DOHH2 (cell line): ENCODE data around the gene FBXO34.

Experiments
- H3F3A ChIP-seq: fragments of 200-600 bp; sonication (generic), shearing (Covaris generic); 2 replicates; pipeline ENCODE4 v1.6.0; 2016; ENCODE audit warnings: antibody characterized with exemption, mild to moderate bottlenecking; ENCODE audit not compliant: control insufficient read depth, insufficient read depth
- H3K27ac ChIP-seq: fragments of 200-600 bp; sonication (generic); 2 replicates; pipeline ENCODE4 v1.5.1; 2014; ENCODE audit warnings: low read depth, mild to moderate bottlenecking, low read length, moderate library complexity
- H3K27me3 ChIP-seq: fragments of 200-600 bp; sonication (generic); 2 replicates; pipeline ENCODE4 v1.6.1; 2014; ENCODE audit warnings: mild to moderate bottlenecking, low read length, mixed read lengths; ENCODE audit not compliant: control insufficient read depth
- H3K36me3 ChIP-seq: fragments of 200-600 bp; sonication (generic); 2 replicates; pipeline ENCODE4 v1.6.1; 2014; ENCODE audit warnings: mild to moderate bottlenecking, low read length, moderate library complexity, mixed read lengths; ENCODE audit not compliant: control insufficient read depth
- H3K4me1 ChIP-seq: fragments of 200-600 bp; sonication (generic); 2 replicates; pipeline ENCODE4 v1.6.1; 2014; ENCODE audit warnings: mild to moderate bottlenecking, low read length, mixed read lengths; ENCODE audit not compliant: control insufficient read depth
- H3K4me2 ChIP-seq: fragments of 200-600 bp; sonication (generic); 2 replicates; pipeline ENCODE4 v1.6.0; 2014; ENCODE audit warnings: mild to moderate bottlenecking, low read length, moderate library complexity
- H3K4me3 ChIP-seq: fragments of 200-600 bp; sonication (generic); 2 replicates; pipeline ENCODE4 v1.5.1; 2014; ENCODE audit warnings: mild to moderate bottlenecking, low read length, mixed read lengths
- H3K79me2 ChIP-seq: fragments of 200-600 bp; sonication (generic); 2 replicates; pipeline ENCODE4 v1.6.1; 2014; ENCODE audit warnings: mild to moderate bottlenecking, low read length, mixed read lengths; ENCODE audit not compliant: control insufficient read depth
- H3K9me2 ChIP-seq: fragments of 200-600 bp; sonication (generic); replicated peaks from 2 replicates; pipeline ENCODE4 v1.6.1; 2014; ENCODE audit warnings: mild to moderate bottlenecking, low read length, mixed read lengths; ENCODE audit not compliant: control insufficient read depth
- H3K9me3 ChIP-seq: fragments of 200-600 bp; sonication (generic); 2 replicates; pipeline ENCODE4 v1.6.1; 2014; ENCODE audit warnings: antibody characterized with exemption, low read length, mixed read lengths; ENCODE audit not compliant: control insufficient read depth, insufficient read depth
- H4K20me1 ChIP-seq: fragments of 200-600 bp; sonication (generic); 2 replicates; pipeline ENCODE4 v1.6.0; 2014; ENCODE audit warnings: low read depth, mild to moderate bottlenecking, antibody characterized with exemption, low read length, moderate library complexity; ENCODE audit not compliant: control insufficient read depth, insufficient read depth
- CTCF ChIP-seq: fragments of 200-600 bp; sonication (generic); IDR thresholded peaks from one replicate; pipeline ENCODE4 v1.5.1; 2014; ENCODE audit warnings: antibody characterized with exemption, mild to moderate bottlenecking, low read depth, low read length; ENCODE audit not compliant: poor library complexity, severe bottlenecking
- EZH2phosphoT487 ChIP-seq: fragments of 200-600 bp; sonication (generic); IDR thresholded peaks from 2 replicates; pipeline ENCODE4 v1.6.1; 2017; ENCODE audit warnings: borderline replicate concordance, mild to moderate bottlenecking, antibody characterized with exemption, low read length, moderate library complexity, mixed read lengths

The FBXO34 gene

GRCh38 chr14:55255979-55256378 lies 15.2 kb upstream of the FBXO34 start:
- Histone ChIP-seq H4K20me1 (no peaks in the 10 kb centered on the region), H3K79me2 (no peaks in the 10 kb centered on the region), H3K27me3 (peaks cover 10% of the 10 kb centered on the region), H3K36me3 (no peaks in the 10 kb centered on the region), H3K4me2 (no peak overlapping the region), H3K4me1 (no peaks in the 10 kb centered on the region), H3K4me3 (no peak overlapping the region), H3K27ac (no peak overlapping the region), H3K9me2 (no peaks in the 10 kb centered on the region), H3F3A (no peaks in the 10 kb centered on the region), H3K9me3 (no peaks in the 10 kb centered on the region)
- TF ChIP-seq EZH2phosphoT487 (no peak), CTCF (no peak)

GRCh38 chr14:55256586-55256985 lies 14.6 kb upstream of the FBXO34 start:
- no peaks in the 10 kb centered on the region for H3K79me2 ChIP-seq
- H3K27ac ChIP-seq, result no peak overlapping the region
- H3K4me3 ChIP-seq, result no peak overlapping the region
- H3K9me3 ChIP-seq, result no peaks in the 10 kb centered on the region
- H3K36me3 ChIP-seq, result no peaks in the 10 kb centered on the region
- no peaks in the 10 kb centered on the region for H3K9me2 ChIP-seq
- no peaks in the 10 kb centered on the region for H3K4me1 ChIP-seq
- H3K27me3 ChIP-seq, result peaks cover 10% of the 10 kb centered on the region
- H3K4me2 ChIP-seq, result no peak overlapping the region
- H3F3A ChIP-seq, result no peaks in the 10 kb centered on the region
- no peak for TF ChIP-seq CTCF
- TF ChIP-seq EZH2phosphoT487, result no peak
- H4K20me1 ChIP-seq, result no peaks in the 10 kb centered on the region

GRCh38 chr14:55265197-55265596 lies 6.0 kb upstream of the FBXO34 start:
- H3K4me2 ChIP-seq, result no peak overlapping the region
- peaks cover 9% of the 10 kb centered on the region for H3K9me3 ChIP-seq
- H3K9me2 ChIP-seq, result no peaks in the 10 kb centered on the region
- peaks cover 4% of the 10 kb centered on the region; the same call in 1 of the 2 replicates for H3K27me3 ChIP-seq
- H3K27ac ChIP-seq, result no peak overlapping the region
- no peaks in the 10 kb centered on the region for H4K20me1 ChIP-seq
- no peaks in the 10 kb centered on the region for H3K79me2 ChIP-seq
- no peaks in the 10 kb centered on the region for H3K36me3 ChIP-seq
- TF ChIP-seq CTCF, result peak; percentile 27
- TF ChIP-seq EZH2phosphoT487, result no peak
- no peaks in the 10 kb centered on the region for H3F3A ChIP-seq
- H3K4me1 ChIP-seq, result peaks cover 7% of the 10 kb centered on the region
- no peak overlapping the region for H3K4me3 ChIP-seq

- peaks cover 9% of the 10 kb centered on the region for H3K9me3 ChIP-seq
- no peak for TF ChIP-seq CTCF
- no peak for TF ChIP-seq EZH2phosphoT487
- no peak overlapping the region for H3K4me3 ChIP-seq
- H3K36me3 ChIP-seq, result peaks cover 4% of the 10 kb centered on the region; the same call in 1 of the 2 replicates
- H3F3A ChIP-seq, result no peaks in the 10 kb centered on the region
- H3K9me2 ChIP-seq, result no peaks in the 10 kb centered on the region
- no peak overlapping the region for H3K27ac ChIP-seq
- no peaks in the 10 kb centered on the region for H4K20me1 ChIP-seq
- no peaks in the 10 kb centered on the region for H3K27me3 ChIP-seq
- peaks cover 13% of the 10 kb centered on the region for H3K79me2 ChIP-seq
- H3K4me2 ChIP-seq, result no peak overlapping the region
- H3K4me1 ChIP-seq, result peaks cover 17% of the 10 kb centered on the region
These were observed 3.4 kb upstream of the FBXO34 start for GRCh38 chr14:55267820-55268219.
